Aorta (tissue), 5 donors: ENCODE measurements around the gene ASPA. TPM values are rescaled to one million over a fixed set of nuclear protein-coding genes. Genes with fewer than 3 reads are reported as not detected.

Source experiments
- ATAC-seq: fragments of 200-7000 bp; cut with Tn5 transposase; one replicate; pipeline ENCODE4 v1.9.1; 2022; ENCODE audit warnings: moderate library complexity; ENCODE audit not compliant: low FRiP score
- DNase-seq, 2 donors: peaks; one replicate each; pipeline ENCODE4 v3.0.0-alpha.2; 2020
- H3K27ac ChIP-seq, 2 donors: one replicate each; pipeline ENCODE4 v1.5.1; 2013; ENCODE audit warnings: low read length in 2 of 2, mild to moderate bottlenecking in 2 of 2, moderate library complexity in 2 of 2, control low read depth in 1 of 2, inconsistent platforms in 1 of 2, low read depth in 1 of 2
- H3K27me3 ChIP-seq, 2 donors: one replicate each; pipeline ENCODE4 v1.6.1; 2013; ENCODE audit warnings: control low read depth in 1 of 2, low read length in 1 of 2, mild to moderate bottlenecking in 1 of 2, moderate library complexity in 1 of 2; ENCODE audit not compliant: insufficient read depth in 2 of 2, control insufficient read depth in 1 of 2
- H3K36me3 ChIP-seq, 2 donors: one replicate each; pipeline ENCODE4 v1.6.1; 2013; ENCODE audit warnings: control low read depth in 1 of 2, low read length in 1 of 2, mild to moderate bottlenecking in 1 of 2; ENCODE audit not compliant: insufficient read depth in 2 of 2, control insufficient read depth in 1 of 2
- H3K4me1 ChIP-seq, 2 donors: one replicate each; pipeline ENCODE4 v1.6.1; 2013; ENCODE audit warnings: low read length in 2 of 2, control low read depth in 1 of 2, mild to moderate bottlenecking in 1 of 2, moderate library complexity in 1 of 2; ENCODE audit not compliant: insufficient read depth in 2 of 2, control insufficient read depth in 1 of 2
- H3K4me3 ChIP-seq, 2 donors: one replicate each; pipeline ENCODE4 v1.5.1; 2013; ENCODE audit warnings: low read length in 2 of 2, control low read depth in 1 of 2, mild to moderate bottlenecking in 1 of 2
- H3K9me3 ChIP-seq: one replicate; pipeline ENCODE4 v1.6.1; 2013; ENCODE audit warnings: mild to moderate bottlenecking, low read length; ENCODE audit not compliant: control insufficient read depth
- WGBS, 2 donors: extraction: QIAGEN DNeasy Blood & Tissue Kit; methylation state at CpG; one replicate each; pipeline ENCODE4 v1.1.7; 2013; 5-methylcytosine and 5-hydroxymethylcytosine counted together
- intact Hi-C, 2 donors: fragments of 100-400 bp; cut with DNase I; formaldehyde crosslinking; loops; one replicate each; pipeline versions ENCODE4 v1.14.2 to v1.15.0; 2022
- polyA plus RNA-seq, 2 donors: library from polyadenylated mRNA; stranded (reverse); fragments of 200-250 nt; gene quantifications; one replicate each; pipeline ENCODE4 v1.2.3, GENCODE V29; 2013
- total RNA-seq, 2 donors: library from RNA; stranded (reverse); fragmentation: NEBNext Ultra II Directional; extraction: Animal tissue kit (Norgen Biotek cat#: 25700); gene quantifications; one replicate each; pipeline ENCODE4 v1.2.1, GENCODE V29; 2021
- donor health status: healthy with polysubstance abuse.
- donor health status: Bipolar disorder and iron deficiency.
- donor health status: DM: no; HTN: no; CAD: no.
- donor health status: DM: no; HTN: no; CAD: no.
- donor health status: DM: yes; HTN: yes; CAD: no.

ASPA gene
- total and polyA plus RNA-seq, 4 donors, result 0.10 to 6.6 (median 3.8) TPM

GRCh38 chr17:3469529-3469928 is 6.3 kb upstream of the ASPA start:
- DNase-seq (no peak), ATAC-seq (no peak)
- H3K27ac ChIP-seq, result no peak overlapping the region
- H3K9me3 ChIP-seq, result peaks cover 1% of the 10 kb centered on the region
- no peaks in the 10 kb centered on the region for H3K4me1 ChIP-seq
- no peaks in the 10 kb centered on the region for H3K36me3 ChIP-seq
- H3K4me3 ChIP-seq, result no peak overlapping the region
- no peaks in the 10 kb centered on the region for H3K27me3 ChIP-seq
- intact Hi-C loops, result no loop called here
- WGBS, 2 donors, result 67 to 68% methylated on average over 5 of the region's 5 CpGs

GRCh38 chr17:3471599-3471998 is 4.2 kb upstream of the ASPA start, which contains the start of gene SPATA22:
TSS of gene SPATA22 (minus strand) at chr17:3471819. CDS start at chr17:3469325, 2,494 bp downstream.
- H3K9me3 ChIP-seq, result peaks cover 1% of the 10 kb centered on the region
- H3K27me3 ChIP-seq, result no peaks in the 10 kb centered on the region
- intact Hi-C loops, result no loop called here
- DNase-seq (no peak), ATAC-seq (no peak)
- 96 to 97% methylated on average over 38 of the region's 38 CpGs for WGBS, 2 donors
- no peak within 1 kb of the TSS for H3K27ac ChIP-seq
- no peaks in the 10 kb centered on the region for H3K4me1 ChIP-seq
- H3K36me3 ChIP-seq, result no peaks in the 10 kb centered on the region
- H3K4me3 ChIP-seq, result no peak within 1 kb of the TSS

- ATAC-seq, result no peak
These were observed 3.7 kb upstream of the ASPA start for GRCh38 chr17:3472137-3472536.

GRCh38 chr17:3474212-3474611 is 1.6 kb upstream of the ASPA start:
- Histone ChIP-seq H3K36me3 (no peaks in the 10 kb centered on the region), H3K4me1 (no peaks in the 10 kb centered on the region), H3K27ac (no peak overlapping the region), H3K9me3 (peaks cover 1% of the 10 kb centered on the region), H3K4me3 (no peak overlapping the region), H3K27me3 (no peaks in the 10 kb centered on the region)
- peak; percentile 34 for ATAC-seq
- DNase-seq, result no peak
- intact Hi-C loops, result no loop called here
- WGBS, 2 donors, result 33 to 41% methylated on average over 3 of the region's 3 CpGs

More at GRCh38 chr17:3472137-3472536, 3.7 kb upstream of the ASPA start:
- intact Hi-C loops, result no loop called here
- no peaks in the 10 kb centered on the region for H3K4me1 ChIP-seq
- WGBS, 2 donors, result 91 to 92% methylated on average over 21 of the region's 21 CpGs
- H3K27ac ChIP-seq, result no peak overlapping the region
- no peak for DNase-seq
- peaks cover 1% of the 10 kb centered on the region for H3K9me3 ChIP-seq
- H3K36me3 ChIP-seq, result no peaks in the 10 kb centered on the region
- no peak overlapping the region for H3K4me3 ChIP-seq
- H3K27me3 ChIP-seq, result no peaks in the 10 kb centered on the region

GRCh38 chr17:3475251-3475685 is 529 bp upstream of the ASPA start:
- Histone ChIP-seq H3K4me1 (no peaks in the 10 kb centered on the region), H3K4me3 (no peak overlapping the region), H3K36me3 (no peaks in the 10 kb centered on the region), H3K27me3 (no peaks in the 10 kb centered on the region), H3K9me3 (no peaks in the 10 kb centered on the region), H3K27ac (no peak overlapping the region)
- intact Hi-C loops, result no loop called here
- DNase-seq (no peak), ATAC-seq (no peak)
- WGBS, 2 donors, result 66 to 83% methylated on average over 4 of the region's 4 CpGs

- no peaks in the 10 kb centered on the region for H3K9me3 ChIP-seq
- H3K4me3 ChIP-seq, result no peak overlapping the region
- intact Hi-C loops, result no loop called here
- no peak overlapping the region for H3K27ac ChIP-seq
- no peaks in the 10 kb centered on the region for H3K27me3 ChIP-seq
- DNase-seq (no peak), ATAC-seq (no peak)
- 84 to 86% methylated on average over 3 of the region's 3 CpGs for WGBS, 2 donors
- no peaks in the 10 kb centered on the region for H3K36me3 ChIP-seq
- H3K4me1 ChIP-seq, result no peaks in the 10 kb centered on the region
These were observed 4.2 kb downstream of the ASPA start for GRCh38 chr17:3479988-3480387.

GRCh38 chr17:3482852-3483251 is 7.1 kb downstream of the ASPA start:
- Histone ChIP-seq H3K9me3 (no peaks in the 10 kb centered on the region), H3K36me3 (no peaks in the 10 kb centered on the region), H3K27me3 (no peaks in the 10 kb centered on the region), H3K4me1 (no peaks in the 10 kb centered on the region), H3K27ac (no peak overlapping the region), H3K4me3 (no peak overlapping the region)
- DNase-seq (no peak), ATAC-seq (no peak)
- intact Hi-C loops, result no loop called here
- WGBS, 2 donors, result 57% methylated on average over 3 of the region's 3 CpGs

GRCh38 chr17:3485481-3486068 is 9.8 kb downstream of the ASPA start:
- no peaks in the 10 kb centered on the region for H3K9me3 ChIP-seq
- H3K4me1 ChIP-seq, result no peaks in the 10 kb centered on the region
- no peak overlapping the region for H3K4me3 ChIP-seq
- intact Hi-C loops, result no loop called here
- H3K27me3 ChIP-seq, result no peaks in the 10 kb centered on the region
- ATAC-seq, result no peak
- H3K27ac ChIP-seq, result no peak overlapping the region
- 64 to 69% methylated on average over 8 of the region's 8 CpGs for WGBS, 2 donors
- no peaks in the 10 kb centered on the region for H3K36me3 ChIP-seq
- DNase-seq, result no peak

GRCh38 chr17:3497101-3497500 is 21.3 kb downstream of the ASPA start:
- Histone ChIP-seq H3K27me3 (no peaks in the 10 kb centered on the region), H3K4me1 (no peaks in the 10 kb centered on the region), H3K9me3 (peaks cover 3% of the 10 kb centered on the region), H3K27ac (no peak overlapping the region), H3K4me3 (no peak overlapping the region), H3K36me3 (no peaks in the 10 kb centered on the region)
- intact Hi-C loops, result no loop called here
- WGBS, 2 donors, result 67 to 71% methylated on average over 7 of the region's 7 CpGs
- DNase-seq, result no peak
- no peak for ATAC-seq
